ENCODE measurements around the gene DPT.

DPT gene

GRCh38 chr1:168664069-168664834 is 64.8 kb downstream of the DPT start:
- no peak for DNase-seq (ENCODE audit: low read depth)

- no peak for DNase-seq (ENCODE audit: low read depth)
Measured at GRCh38 chr1:168656485-168656884, 72.5 kb downstream of the DPT start.

- no peak for DNase-seq (ENCODE audit: low read depth)
Measured at GRCh38 chr1:168654198-168654915, 74.6 kb downstream of the DPT start.

GRCh38 chr1:168653567-168653966 is 75.4 kb downstream of the DPT start:
- DNase-seq (ENCODE audit: low read depth): no peak

- no peak for DNase-seq (ENCODE audit: low read depth)
Measured at GRCh38 chr1:168645721-168646120, 83.3 kb downstream of the DPT start.

Data from amniotic epithelial cell (primary cell).